Fibroblast of the aortic adventitia (primary cell): ENCODE measurements around the gene HMX1. TPM values are rescaled to one million over a fixed set of nuclear protein-coding genes. Genes with fewer than 3 reads are reported as not detected.

Experiments used
- DNase-seq: peaks from one replicate; pipeline ENCODE4 v3.0.0-alpha.2; 2010; ENCODE audit warnings: low read depth
- H3K4me3 ChIP-seq: 2 replicates; pipeline ENCODE4 v1.5.1; 2011; ENCODE audit warnings: low read depth, mild to moderate bottlenecking, control low read depth, low read length, moderate library complexity
- total RNA-seq: library from RNA; depleted of rRNA; stranded (reverse); fragments of >200 nt; gene quantifications from 2 replicates; pipeline ENCODE4 v1.2.3, GENCODE V29; 2012; ENCODE audit warnings: low replicate concordance
- TF ChIP-seq, protein P1 (sequence below): IDR thresholded peaks from 2 replicates; pipeline ENCODE4 v1.5.1; 2011; ENCODE audit warnings: mild to moderate bottlenecking, low read length, control low read depth, inconsistent platforms; ENCODE audit not compliant: insufficient read depth

HMX1 gene
- total RNA-seq, 1 donor = not detected

DNA sequence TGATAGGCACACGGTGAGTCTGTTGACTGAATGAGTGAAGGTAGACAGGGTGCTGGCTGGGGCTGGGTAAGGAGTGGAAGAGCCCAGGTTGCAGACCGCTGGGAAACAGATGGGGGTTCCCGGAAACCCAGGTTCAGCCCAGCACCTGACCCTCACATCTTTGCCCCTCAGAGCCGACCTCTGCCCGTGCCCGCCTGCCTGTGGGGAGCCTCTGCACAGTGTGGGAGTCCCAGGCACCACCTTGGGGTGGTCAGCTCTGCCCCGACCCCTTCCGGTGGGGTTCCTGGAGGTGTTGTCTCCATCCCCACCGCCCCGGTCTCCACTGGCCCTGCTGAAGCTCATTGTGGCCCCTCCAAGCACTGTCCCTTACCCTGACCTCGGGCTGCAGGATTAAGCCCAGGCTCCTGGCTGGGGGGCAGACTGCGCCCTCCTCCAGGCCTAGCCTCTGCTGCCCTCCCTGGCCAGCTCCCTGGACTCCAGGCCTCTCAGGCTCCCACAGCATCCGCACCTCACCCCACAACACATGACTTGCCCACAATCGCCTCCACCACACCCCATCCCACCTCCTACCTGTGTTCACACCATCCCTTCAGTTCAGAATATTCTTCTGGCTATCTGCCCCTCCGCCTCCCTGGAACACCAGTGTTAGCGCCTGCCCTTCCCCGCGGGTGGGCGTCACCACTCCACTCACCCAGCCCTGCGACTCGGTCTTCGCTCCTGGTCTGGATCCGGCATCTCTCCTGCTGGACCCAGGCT, 21.4 kb downstream of the HMX1 start:
- no peak for DNase-seq
- no peak overlapping the region for H3K4me3 ChIP-seq
- TF ChIP-seq, protein P1, sequence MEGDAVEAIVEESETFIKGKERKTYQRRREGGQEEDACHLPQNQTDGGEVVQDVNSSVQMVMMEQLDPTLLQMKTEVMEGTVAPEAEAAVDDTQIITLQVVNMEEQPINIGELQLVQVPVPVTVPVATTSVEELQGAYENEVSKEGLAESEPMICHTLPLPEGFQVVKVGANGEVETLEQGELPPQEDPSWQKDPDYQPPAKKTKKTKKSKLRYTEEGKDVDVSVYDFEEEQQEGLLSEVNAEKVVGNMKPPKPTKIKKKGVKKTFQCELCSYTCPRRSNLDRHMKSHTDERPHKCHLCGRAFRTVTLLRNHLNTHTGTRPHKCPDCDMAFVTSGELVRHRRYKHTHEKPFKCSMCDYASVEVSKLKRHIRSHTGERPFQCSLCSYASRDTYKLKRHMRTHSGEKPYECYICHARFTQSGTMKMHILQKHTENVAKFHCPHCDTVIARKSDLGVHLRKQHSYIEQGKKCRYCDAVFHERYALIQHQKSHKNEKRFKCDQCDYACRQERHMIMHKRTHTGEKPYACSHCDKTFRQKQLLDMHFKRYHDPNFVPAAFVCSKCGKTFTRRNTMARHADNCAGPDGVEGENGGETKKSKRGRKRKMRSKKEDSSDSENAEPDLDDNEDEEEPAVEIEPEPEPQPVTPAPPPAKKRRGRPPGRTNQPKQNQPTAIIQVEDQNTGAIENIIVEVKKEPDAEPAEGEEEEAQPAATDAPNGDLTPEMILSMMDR = no peak

DNA sequence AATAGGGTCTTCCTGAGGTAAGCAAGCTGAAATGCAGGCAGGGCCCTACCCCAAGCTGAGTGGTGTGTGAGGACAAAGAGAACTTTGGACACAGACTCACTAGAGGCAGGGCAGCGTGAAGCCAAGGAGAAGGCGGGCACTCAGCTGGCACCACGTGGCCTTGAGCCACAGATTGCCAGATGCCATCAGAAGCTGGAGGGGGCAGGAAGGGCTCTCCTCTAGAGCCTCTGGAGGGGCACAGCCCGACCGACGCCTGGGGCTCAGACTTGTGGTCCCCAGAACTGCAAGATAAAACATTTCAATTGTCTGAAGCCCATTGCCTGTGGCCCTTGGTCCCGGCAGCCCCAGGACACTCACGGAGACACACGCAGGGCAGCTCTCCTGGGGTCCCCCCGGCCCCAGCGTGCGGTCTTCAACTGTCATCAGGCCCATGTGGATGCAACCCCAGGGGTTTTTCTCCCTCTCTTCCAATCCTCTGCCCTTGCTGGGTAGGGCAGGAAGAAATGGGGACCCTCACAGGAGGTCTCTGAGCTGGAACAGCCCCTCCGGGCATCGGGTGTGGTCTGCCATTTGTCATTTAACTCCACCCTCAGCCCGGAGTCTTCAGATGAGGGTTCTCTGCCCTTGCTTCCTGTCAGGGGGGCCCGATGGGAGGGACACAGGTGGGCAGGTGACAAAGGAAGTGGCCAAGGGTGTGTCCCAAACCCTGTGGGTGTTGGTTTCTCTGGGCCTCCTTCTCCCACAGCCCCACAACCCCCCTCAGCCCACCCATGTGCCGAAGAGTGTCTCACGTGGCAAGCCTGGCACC, 22.2 kb downstream of the HMX1 start:
- TF ChIP-seq, protein P1 = no peak
- no peak for DNase-seq
- no peak overlapping the region for H3K4me3 ChIP-seq

DNA sequence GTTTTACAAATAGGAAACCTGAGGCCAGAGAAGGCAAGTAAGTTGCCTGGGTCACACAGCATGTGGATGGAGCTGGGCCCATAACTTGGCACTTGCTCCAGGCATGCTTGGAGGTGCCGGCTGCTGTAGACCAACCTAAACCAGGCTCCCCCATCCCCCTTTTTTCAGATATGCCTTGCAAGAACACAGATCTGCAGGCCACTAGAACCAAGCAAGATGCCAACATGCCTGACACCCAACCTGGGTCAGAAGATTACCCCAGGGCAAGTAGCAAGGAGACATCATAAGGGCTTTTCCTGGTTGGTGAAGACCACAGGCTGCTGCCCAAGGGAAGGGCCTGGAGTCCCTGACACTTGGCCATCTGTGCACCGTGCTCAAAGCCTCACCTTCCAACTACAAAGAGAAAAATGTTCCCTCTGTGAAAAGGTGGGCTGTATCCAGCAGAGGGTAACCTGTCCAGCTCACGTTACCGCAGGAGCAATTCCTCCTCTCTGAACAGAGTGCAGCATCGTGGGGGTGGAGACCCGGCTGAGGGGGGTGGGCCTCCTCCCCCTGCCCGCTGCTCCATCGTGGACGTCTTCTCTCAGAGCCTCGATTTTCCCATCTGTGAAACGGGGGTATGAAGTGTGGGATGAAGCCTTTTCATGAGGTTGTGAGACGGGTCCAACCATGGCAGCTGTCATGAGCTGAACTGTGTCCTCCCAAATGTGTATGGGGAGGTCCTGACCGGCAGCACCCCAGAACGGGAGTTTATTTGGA, 23.0 kb downstream of the HMX1 start:
- H3K4me3 ChIP-seq = no peak overlapping the region
- DNase-seq = no peak
- TF ChIP-seq, protein P1 = no peak

DNA sequence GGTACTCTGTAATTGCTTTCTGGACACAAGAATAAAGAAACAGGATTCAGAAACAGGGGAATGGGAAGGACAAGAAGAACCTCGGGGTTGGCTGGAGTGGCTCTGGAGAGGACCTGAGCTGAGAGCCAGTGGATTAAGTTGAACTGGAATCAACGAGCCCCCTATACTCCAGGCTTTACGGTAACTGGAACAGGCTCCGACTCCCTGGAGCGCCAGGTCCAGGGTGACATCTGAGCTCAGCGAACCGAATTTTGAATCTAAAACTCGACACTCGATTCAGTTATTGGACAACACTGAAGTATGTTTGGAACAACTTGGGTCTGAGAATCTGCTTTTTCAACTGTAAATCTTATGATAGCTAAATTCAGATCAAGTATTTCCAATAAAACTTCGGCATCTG, 23.9 kb downstream of the HMX1 start:
- no peak for DNase-seq
- TF ChIP-seq, protein P1 = no peak
- H3K4me3 ChIP-seq = no peak overlapping the region

DNA sequence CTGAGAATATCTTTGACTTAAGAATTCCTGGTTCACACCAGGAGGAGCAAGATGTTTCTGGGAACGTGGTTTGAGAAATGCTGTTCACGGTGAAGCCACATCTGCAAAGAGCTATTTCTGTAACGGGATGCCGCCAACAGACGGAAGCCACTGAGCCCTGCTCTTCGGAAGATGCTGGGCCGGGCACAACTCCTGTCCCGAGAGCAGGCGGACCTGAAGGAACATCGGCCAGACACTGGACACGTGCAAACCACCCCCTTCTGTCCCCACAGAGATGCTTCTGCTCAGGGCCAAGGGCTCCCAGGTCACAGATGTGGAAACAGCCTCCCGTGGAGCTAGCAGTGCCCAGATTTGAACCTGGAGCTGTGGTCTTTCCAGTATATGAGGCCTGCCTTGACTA, 24.3 kb downstream of the HMX1 start:
- no peak for DNase-seq
- TF ChIP-seq, protein P1 = no peak
- H3K4me3 ChIP-seq = no peak overlapping the region

DNA sequence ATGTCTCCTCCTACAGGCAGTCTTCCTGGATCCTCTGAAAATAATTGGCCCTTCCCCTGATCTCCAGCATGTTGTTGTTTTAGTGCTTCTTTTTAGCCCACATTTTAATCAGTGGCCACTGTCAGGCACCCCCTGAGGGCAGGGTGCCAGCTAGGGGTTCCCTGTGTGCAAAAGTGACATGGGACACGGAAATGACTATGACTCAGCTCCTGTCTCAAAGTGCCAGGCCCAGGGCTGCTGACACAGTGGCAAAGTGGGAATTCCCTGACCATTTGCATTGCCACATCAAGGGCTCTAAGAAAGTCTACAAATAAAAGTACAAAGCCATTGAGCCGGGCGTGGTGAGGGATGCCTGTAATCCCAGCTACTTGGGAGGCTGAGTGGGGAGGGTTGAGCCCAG, 24.8 kb downstream of the HMX1 start:
- DNase-seq = no peak
- no peak overlapping the region for H3K4me3 ChIP-seq
- TF ChIP-seq, protein P1 = no peak
